Glutamatergic neuron (in vitro differentiated cells): ENCODE measurements around the gene EVL. TPM values are rescaled to one million over a fixed set of nuclear protein-coding genes. Genes with fewer than 3 reads are reported as not detected.

Experiments
- DNase-seq: peaks from one replicate; pipeline ENCODE4 v3.0.0; 2022
- H3K27ac Mint-ChIP-seq: one replicate; pipeline ENCODE4 v1.8.0; 2020; ENCODE audit warnings: mild to moderate bottlenecking, mixed read lengths, inconsistent platforms; ENCODE audit not compliant: unreplicated experiment
- H3K27me3 Mint-ChIP-seq: one replicate; pipeline ENCODE4 v1.8.0; 2020; ENCODE audit warnings: mild to moderate bottlenecking, moderate library complexity, mixed read lengths, inconsistent platforms; ENCODE audit not compliant: unreplicated experiment
- H3K36me3 Mint-ChIP-seq: one replicate; pipeline ENCODE4 v1.8.0; 2020; ENCODE audit warnings: mild to moderate bottlenecking, mixed read lengths, inconsistent platforms; ENCODE audit not compliant: unreplicated experiment
- H3K4me1 Mint-ChIP-seq: one replicate; pipeline ENCODE4 v1.8.0; 2020; ENCODE audit warnings: mild to moderate bottlenecking, low read depth, mixed read lengths, inconsistent platforms; ENCODE audit not compliant: unreplicated experiment
- H3K4me3 Mint-ChIP-seq: one replicate; pipeline ENCODE4 v1.8.0; 2020; ENCODE audit warnings: mild to moderate bottlenecking, mixed read lengths, inconsistent platforms; ENCODE audit not compliant: unreplicated experiment
- H3K9me3 Mint-ChIP-seq: one replicate; pipeline ENCODE4 v1.8.0; 2020; ENCODE audit warnings: mild to moderate bottlenecking, moderate library complexity, mixed read lengths, inconsistent platforms; ENCODE audit not compliant: unreplicated experiment
- total RNA-seq: library from RNA; stranded (reverse); fragmentation: NEBNext Ultra II Directional; extraction: Animal tissue kit (Norgen Biotek cat#: 25700); gene quantifications from one replicate; pipeline ENCODE4 v1.2.1, GENCODE V29; 2021; ENCODE audit not compliant: unreplicated experiment
- TF ChIP-seq, protein P1 (sequence below): fragments of 200-600 bp; sonication (generic); IDR thresholded peaks from one replicate; pipeline ENCODE4 v1.5.0; 2021; ENCODE audit not compliant: partially characterized antibody, unreplicated experiment

Gene EVL
- total RNA-seq, 1 donor from 2014 or later: 381 TPM

- Mint-ChIP-seq H3K36me3 (no peaks in the 10 kb centered on the region), H3K27me3 (no peaks in the 10 kb centered on the region), H3K4me1 (peaks cover 30% of the 10 kb centered on the region), H3K27ac (no peak overlapping the region), H3K9me3 (peaks cover 1% of the 10 kb centered on the region), H3K4me3 (no peak overlapping the region)
- DNase-seq: no peak
- TF ChIP-seq, protein P1, sequence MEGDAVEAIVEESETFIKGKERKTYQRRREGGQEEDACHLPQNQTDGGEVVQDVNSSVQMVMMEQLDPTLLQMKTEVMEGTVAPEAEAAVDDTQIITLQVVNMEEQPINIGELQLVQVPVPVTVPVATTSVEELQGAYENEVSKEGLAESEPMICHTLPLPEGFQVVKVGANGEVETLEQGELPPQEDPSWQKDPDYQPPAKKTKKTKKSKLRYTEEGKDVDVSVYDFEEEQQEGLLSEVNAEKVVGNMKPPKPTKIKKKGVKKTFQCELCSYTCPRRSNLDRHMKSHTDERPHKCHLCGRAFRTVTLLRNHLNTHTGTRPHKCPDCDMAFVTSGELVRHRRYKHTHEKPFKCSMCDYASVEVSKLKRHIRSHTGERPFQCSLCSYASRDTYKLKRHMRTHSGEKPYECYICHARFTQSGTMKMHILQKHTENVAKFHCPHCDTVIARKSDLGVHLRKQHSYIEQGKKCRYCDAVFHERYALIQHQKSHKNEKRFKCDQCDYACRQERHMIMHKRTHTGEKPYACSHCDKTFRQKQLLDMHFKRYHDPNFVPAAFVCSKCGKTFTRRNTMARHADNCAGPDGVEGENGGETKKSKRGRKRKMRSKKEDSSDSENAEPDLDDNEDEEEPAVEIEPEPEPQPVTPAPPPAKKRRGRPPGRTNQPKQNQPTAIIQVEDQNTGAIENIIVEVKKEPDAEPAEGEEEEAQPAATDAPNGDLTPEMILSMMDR: no peak
These were observed 4.1 kb downstream of the EVL start for GRCh38 chr14:100069161-100069800.

DNA sequence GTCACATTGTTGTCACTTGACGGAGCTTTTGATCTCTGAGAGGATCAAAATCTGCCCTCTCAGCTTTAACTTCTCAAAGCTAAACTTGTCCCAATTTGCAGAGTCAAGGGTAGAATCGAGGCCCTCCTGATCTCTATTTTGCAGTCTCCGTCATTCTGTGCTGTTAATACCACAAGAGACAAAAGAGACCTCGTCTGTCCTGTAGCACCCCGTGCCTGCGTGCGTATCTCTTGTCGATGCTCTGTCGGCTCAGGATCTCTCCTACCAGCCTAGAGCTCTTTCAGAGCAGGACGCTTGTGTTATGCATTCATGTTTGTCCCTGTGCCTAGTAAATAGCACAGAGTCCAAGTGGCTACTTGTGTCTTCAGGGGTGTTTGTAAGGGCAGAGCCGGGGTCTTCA, 5.1 kb downstream of the EVL start:
- H3K9me3 Mint-ChIP-seq: peaks cover 1% of the 10 kb centered on the region
- H3K4me1 Mint-ChIP-seq: peaks cover 36% of the 10 kb centered on the region
- H3K27me3 Mint-ChIP-seq: no peaks in the 10 kb centered on the region
- H3K27ac Mint-ChIP-seq: no peak overlapping the region
- DNase-seq: no peak
- no peaks in the 10 kb centered on the region for H3K36me3 Mint-ChIP-seq
- TF ChIP-seq, protein P1: no peak
- no peak overlapping the region for H3K4me3 Mint-ChIP-seq

- no peaks in the 10 kb centered on the region for H3K36me3 Mint-ChIP-seq
- H3K9me3 Mint-ChIP-seq: no peaks in the 10 kb centered on the region
- no peaks in the 10 kb centered on the region for H3K27me3 Mint-ChIP-seq
- no peak overlapping the region for H3K4me3 Mint-ChIP-seq
- no peak for DNase-seq
- peaks cover 37% of the 10 kb centered on the region for H3K4me1 Mint-ChIP-seq
- TF ChIP-seq, protein P1: no peak
- no peak overlapping the region for H3K27ac Mint-ChIP-seq
These were observed 6.3 kb downstream of the EVL start for GRCh38 chr14:100071545-100071944.

DNA sequence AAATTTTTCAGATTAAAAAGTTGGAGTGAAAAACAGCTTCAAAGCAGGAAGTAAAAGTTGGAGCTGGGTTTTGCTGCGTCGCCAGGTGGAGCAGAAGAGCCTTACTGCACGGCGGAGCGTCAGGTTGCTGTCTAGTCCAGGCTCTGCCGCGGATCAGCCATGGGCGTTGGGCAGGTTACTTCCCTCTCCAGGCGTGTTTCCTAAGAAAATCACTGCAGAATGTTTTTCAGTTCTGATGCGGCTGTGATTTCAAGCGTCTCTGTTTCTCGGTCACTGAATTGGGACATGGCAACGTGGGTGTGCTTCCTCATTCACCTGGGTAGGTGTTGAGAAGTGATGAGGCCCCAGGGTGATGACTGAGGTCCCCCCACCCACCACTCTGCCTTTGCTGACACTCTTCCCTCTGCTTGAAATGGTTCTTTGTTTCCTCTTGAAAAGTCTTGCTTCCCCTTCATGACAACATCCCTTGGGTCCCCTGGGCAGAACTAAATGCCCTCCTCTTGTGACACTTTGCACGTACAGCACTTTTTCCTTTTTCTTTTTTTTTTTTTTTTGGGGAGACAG, 7.6 kb downstream of the EVL start:
- no peaks in the 10 kb centered on the region for H3K36me3 Mint-ChIP-seq
- no peak overlapping the region for H3K27ac Mint-ChIP-seq
- TF ChIP-seq, protein P1: no peak
- H3K4me1 Mint-ChIP-seq: peaks cover 32% of the 10 kb centered on the region
- peaks cover 5% of the 10 kb centered on the region for H3K27me3 Mint-ChIP-seq
- no peak overlapping the region for H3K4me3 Mint-ChIP-seq
- H3K9me3 Mint-ChIP-seq: peaks cover 2% of the 10 kb centered on the region
- DNase-seq: no peak

- no peak for DNase-seq
- Mint-ChIP-seq H3K9me3 (peaks cover 5% of the 10 kb centered on the region), H3K4me3 (no peak overlapping the region), H3K36me3 (no peaks in the 10 kb centered on the region), H3K4me1 (peaks cover 30% of the 10 kb centered on the region), H3K27ac (no peak overlapping the region), H3K27me3 (peaks cover 5% of the 10 kb centered on the region)
- TF ChIP-seq, protein P1: no peak
These were observed 8.6 kb downstream of the EVL start for GRCh38 chr14:100073576-100074430.
